Psoas muscle (tissue), 8 donors: ENCODE results near the gene DSPP. TPM values are rescaled to one million over a fixed set of nuclear protein-coding genes. Genes with fewer than 3 reads are reported as not detected.

Experiments used
- ATAC-seq, 4 donors: fragments of 200-7000 bp; cut with Tn5 transposase; one replicate each; pipeline ENCODE4 v1.9.1; 2020; ENCODE audit warnings: moderate library complexity in 3 of 4, mild to moderate bottlenecking in 2 of 4
- DNase-seq, 2 donors: peaks; one replicate each; pipeline ENCODE4 v3.0.0-alpha.2; 2020
- H3K27ac ChIP-seq: fragments of 200-600 bp; one replicate; pipeline ENCODE4 v1.8.0; 2022
- H3K27me3 ChIP-seq, 3 donors: fragments of 200-600 bp in 1 of 3; one replicate each; pipeline versions ENCODE4 v1.6.1 to v1.8.0; 2013 to 2022; ENCODE audit warnings: low read length in 2 of 3, mild to moderate bottlenecking in 2 of 3, moderate library complexity in 1 of 3; ENCODE audit not compliant: insufficient read depth in 3 of 3
- H3K36me3 ChIP-seq, 2 donors: fragments of 200-600 bp in 1 of 2; one replicate each; pipeline versions ENCODE4 v1.6.1 to v1.8.0; 2013 to 2022; ENCODE audit warnings: low read depth in 1 of 2, mild to moderate bottlenecking in 1 of 2, moderate library complexity in 1 of 2; ENCODE audit not compliant: insufficient read depth in 1 of 2
- H3K4me1 ChIP-seq: fragments of 200-600 bp; one replicate; pipeline ENCODE4 v1.8.0; 2022
- H3K4me3 ChIP-seq: fragments of 200-600 bp; one replicate; pipeline ENCODE4 v1.8.0; 2022; ENCODE audit warnings: mild to moderate bottlenecking
- H3K9me3 ChIP-seq: fragments of 200-600 bp; one replicate; pipeline ENCODE4 v1.8.0; 2022
- CTCF ChIP-seq: fragments of 200-600 bp; IDR thresholded peaks from one replicate; pipeline ENCODE4 v1.8.0; 2022; ENCODE audit warnings: antibody characterized with exemption
- WGBS, 3 donors: extraction: QIAGEN DNeasy Blood & Tissue Kit; methylation state at CpG; one replicate each; pipeline versions ENCODE4 v1.1.6 to v1.1.7; 2013; 5-methylcytosine and 5-hydroxymethylcytosine counted together
- intact Hi-C, 2 donors: fragments of 100-400 bp; cut with DNase I; formaldehyde crosslinking; loops; one replicate each; pipeline versions ENCODE4 v1.11.0 to v1.14.2; 2022
- polyA plus RNA-seq, 3 donors: library from polyadenylated mRNA; stranded (reverse); fragments of 200-250 nt; gene quantifications; one replicate each; pipeline ENCODE4 v1.2.3, GENCODE V29; 2013
- total RNA-seq, 4 donors: library from RNA; stranded (reverse); fragmentation: NEBNext Ultra II Directional in 2 of 4; extraction: Animal tissue kit (Norgen Biotek cat#: 25700) in 2 of 4; gene quantifications; one replicate each; pipeline versions ENCODE4 v1.2.1 to v1.2.4, GENCODE V29; 2021 to 2023
- donor health status: healthy with polysubstance abuse.
- donor health status: DM: no; HTN: no; CAD: no; lungs with moderate emphysema.
- donor health status: Bipolar disorder and iron deficiency.
- donor health status: healthy.
- donor health status: DM: yes; HTN: yes; CAD: no.
- donor health status: DM: no; HTN: no; CAD: no.
- donor health status: DM: no; HTN: no; CAD: no.
- donor health status: DM: yes; HTN: yes; CAD: no.

DSPP gene
- total and polyA plus RNA-seq, 7 donors, result 0.01 to 0.14 TPM; not detected in 5

GRCh38 chr4:87620086-87620485, 11.8 kb downstream of the DSPP start:
- no peak overlapping the region for H3K4me3 ChIP-seq
- ATAC-seq, result peak in 1 of 4 donors; percentile 29

DNA sequence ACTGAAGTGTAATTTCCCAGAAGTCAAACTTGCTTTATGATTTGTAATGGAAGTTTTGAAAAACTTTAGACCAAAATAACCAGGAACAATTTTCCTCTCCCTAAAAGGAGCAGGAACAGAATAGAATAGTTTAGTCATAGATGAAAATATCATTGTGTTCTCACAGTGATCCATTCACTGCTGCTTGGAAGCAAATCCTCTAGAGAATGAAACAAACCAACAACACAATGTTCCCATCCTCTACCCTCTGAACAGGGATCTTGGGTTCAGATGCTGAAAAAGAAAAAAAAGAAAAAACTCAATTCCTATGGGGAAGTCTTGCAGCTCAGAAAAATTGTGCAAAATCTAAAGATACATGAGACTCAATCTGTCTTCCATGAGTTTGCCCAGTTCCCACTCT, 12.2 kb downstream of the DSPP start:
- H3K4me3 ChIP-seq, result no peak overlapping the region
- H3K4me1 ChIP-seq, result no peaks in the 10 kb centered on the region
- no peak for TF ChIP-seq CTCF
- no peaks in the 10 kb centered on the region for H3K36me3 ChIP-seq
- H3K27ac ChIP-seq, result no peak overlapping the region
- H3K27me3 ChIP-seq, result no peaks in the 10 kb centered on the region
- H3K9me3 ChIP-seq, result no peaks in the 10 kb centered on the region
- ATAC-seq (peak in 3 of 4 donors; percentile 71 to 83 (median 71)), DNase-seq (no peak)
- intact Hi-C loops, result no loop called here

More at GRCh38 chr4:87620086-87620485, 11.8 kb downstream of the DSPP start:
- TF ChIP-seq CTCF, result no peak
- WGBS, 3 donors, result 65 to 76% (median 67%) methylated on average over 6 of the region's 6 CpGs
- no peaks in the 10 kb centered on the region for H3K9me3 ChIP-seq
- no peaks in the 10 kb centered on the region for H3K36me3 ChIP-seq
- H3K27ac ChIP-seq, result peak overlapping the region; percentile 73
- H3K4me1 ChIP-seq, result no peaks in the 10 kb centered on the region
- no peak for DNase-seq
- no peaks in the 10 kb centered on the region for H3K27me3 ChIP-seq
- intact Hi-C loops, result no loop called here

- ATAC-seq, result no peak
- WGBS, 3 donors, result 65 to 68% (median 66%) methylated on average over 8 of the region's 8 CpGs
- Histone ChIP-seq H3K27ac (peak overlapping the region; percentile 25), H3K4me1 (no peaks in the 10 kb centered on the region), H3K36me3 (no peaks in the 10 kb centered on the region), H3K4me3 (no peak overlapping the region), H3K27me3 (no peaks in the 10 kb centered on the region), H3K9me3 (no peaks in the 10 kb centered on the region)
- TF ChIP-seq CTCF, result no peak
- intact Hi-C loops, result no loop called here
- DNase-seq, result no peak
These were observed 14.0 kb downstream of the DSPP start for GRCh38 chr4:87622303-87622702.

- Histone ChIP-seq H3K4me3 (no peak overlapping the region), H3K27me3 (no peaks in the 10 kb centered on the region), H3K4me1 (no peaks in the 10 kb centered on the region), H3K36me3 (no peaks in the 10 kb centered on the region), H3K9me3 (no peaks in the 10 kb centered on the region), H3K27ac (no peak overlapping the region)
- DNase-seq (no peak), ATAC-seq (no peak)
- intact Hi-C loops, result no loop called here
- WGBS, 3 donors, result 54 to 60% (median 58%) methylated on average over 2 of the region's 2 CpGs
- no peak for TF ChIP-seq CTCF
These were observed 16.4 kb downstream of the DSPP start for GRCh38 chr4:87624698-87625097.

DNA sequence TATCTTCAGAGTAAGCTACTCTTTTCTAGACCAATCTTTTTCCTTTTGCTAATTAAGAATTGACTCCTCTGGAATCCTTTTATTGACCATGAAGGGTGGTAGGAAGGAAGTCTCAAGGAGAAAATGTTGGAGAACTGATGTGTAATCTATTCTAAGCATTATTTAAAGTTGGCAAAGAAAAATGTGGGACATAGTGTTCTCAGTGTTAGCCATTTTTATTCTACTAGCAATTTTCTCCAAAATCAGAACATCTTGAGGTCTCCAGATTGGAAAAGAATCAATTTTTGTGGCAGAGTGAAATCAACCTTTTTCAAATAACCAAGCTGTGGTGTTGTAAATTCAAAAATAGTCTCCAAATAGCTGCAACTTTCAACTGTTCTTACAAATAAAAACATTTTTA, 23.3 kb downstream of the DSPP start:
- intact Hi-C loops, result no loop called here
- Histone ChIP-seq H3K4me3 (no peak overlapping the region), H3K27me3 (no peaks in the 10 kb centered on the region), H3K9me3 (no peaks in the 10 kb centered on the region), H3K27ac (no peak overlapping the region), H3K4me1 (no peaks in the 10 kb centered on the region), H3K36me3 (no peaks in the 10 kb centered on the region)
- no peak for TF ChIP-seq CTCF
- ATAC-seq (no peak), DNase-seq (no peak)
